Hepatocyte (in vitro differentiated cells): ENCODE results near the gene GTPBP8. TPM values are rescaled to one million over a fixed set of nuclear protein-coding genes. Genes with fewer than 3 reads are reported as not detected.

ENCODE experiments used
- DNase-seq: peaks from one replicate; pipeline ENCODE4 v3.0.0-alpha.2; 2016; ENCODE audit warnings: low spot score
- H2AFZ ChIP-seq: fragments of 200-600 bp; sonication (generic); 2 replicates; pipeline ENCODE4 v1.6.0; 2016; ENCODE audit warnings: antibody characterized with exemption, mild to moderate bottlenecking
- H3K27ac ChIP-seq: fragments of 200-600 bp; sonication (generic); 2 replicates; pipeline ENCODE4 v1.5.1; 2016; ENCODE audit warnings: mild to moderate bottlenecking
- H3K27me3 ChIP-seq: fragments of 200-600 bp; sonication (generic); 2 replicates; pipeline ENCODE4 v1.6.1; 2016
- H3K36me3 ChIP-seq: fragments of 200-600 bp; sonication (generic); replicated peaks from 2 replicates; pipeline ENCODE4 v1.5.1; 2016; ENCODE audit warnings: low read depth; ENCODE audit not compliant: insufficient read depth
- H3K4me1 ChIP-seq: fragments of 200-600 bp; sonication (generic); 2 replicates; pipeline ENCODE4 v1.5.1; 2016; ENCODE audit warnings: mild to moderate bottlenecking, moderate library complexity; ENCODE audit not compliant: insufficient read depth
- H3K4me2 ChIP-seq: fragments of 200-600 bp; sonication (generic); 2 replicates; pipeline ENCODE4 v1.6.0; 2016
- H3K4me3 ChIP-seq: fragments of 200-600 bp; sonication (generic); 2 replicates; pipeline ENCODE4 v1.5.1; 2016; ENCODE audit warnings: mild to moderate bottlenecking
- H3K79me2 ChIP-seq: fragments of 200-600 bp; sonication (generic); 2 replicates; pipeline ENCODE4 v1.6.0; 2017; ENCODE audit warnings: mild to moderate bottlenecking
- H3K9me2 ChIP-seq: fragments of 200-600 bp; sonication (generic); replicated peaks from 2 replicates; pipeline ENCODE4 v1.6.0; 2017; ENCODE audit warnings: mild to moderate bottlenecking; ENCODE audit not compliant: insufficient read depth
- H3K9me3 ChIP-seq: fragments of 200-600 bp; sonication (generic); 2 replicates; pipeline ENCODE4 v1.5.1; 2016; ENCODE audit warnings: low read depth, mild to moderate bottlenecking
- H4K20me1 ChIP-seq: fragments of 200-600 bp; sonication (generic); 2 replicates; pipeline ENCODE4 v1.6.0; 2016; ENCODE audit warnings: mild to moderate bottlenecking; ENCODE audit not compliant: insufficient read depth, poor library complexity, severe bottlenecking
- EZH2 ChIP-seq: fragments of 200-600 bp; sonication (generic); IDR thresholded peaks from 2 replicates; pipeline ENCODE4 v1.6.1; 2016; ENCODE audit warnings: antibody characterized with exemption, mild to moderate bottlenecking, borderline replicate concordance
- EZH2phosphoT487 ChIP-seq: fragments of 200-600 bp; sonication (generic); IDR thresholded peaks from one replicate; pipeline ENCODE4 v1.6.1; 2018; ENCODE audit warnings: antibody characterized with exemption, mild to moderate bottlenecking, low read depth, moderate library complexity; ENCODE audit not compliant: unreplicated experiment, severe bottlenecking
- WGBS: methylation state at CpG from one replicate; pipeline ENCODE4 v1.1.6; 2016; ENCODE audit warnings: low lambda C conversion rate; ENCODE audit errors: missing lambda C conversion rate; 5-methylcytosine and 5-hydroxymethylcytosine counted together
- polyA plus RNA-seq: library from polyadenylated mRNA; unstranded; fragments of >200 nt; fragmentation: Nextera tagmentation; extraction: Ambion mirVana; gene quantifications from 2 replicates; pipeline ENCODE4 v1.2.1, GENCODE V29; 2016
- total RNA-seq: library from RNA; depleted of rRNA; stranded (reverse); fragments of >200 nt; gene quantifications from 2 replicates; pipeline ENCODE4 v1.2.3, GENCODE V29; 2014
- TF ChIP-seq, protein P1 (sequence below): fragments of 200-600 bp; sonication (generic); IDR thresholded peaks from 2 replicates; pipeline ENCODE4 v1.5.1; 2016; ENCODE audit warnings: antibody characterized with exemption, mild to moderate bottlenecking; ENCODE audit not compliant: poor library complexity

The GTPBP8 gene
- total and polyA plus RNA-seq, 2 experiments from 2014 or later = 11.8 to 19.1 TPM

DNA sequence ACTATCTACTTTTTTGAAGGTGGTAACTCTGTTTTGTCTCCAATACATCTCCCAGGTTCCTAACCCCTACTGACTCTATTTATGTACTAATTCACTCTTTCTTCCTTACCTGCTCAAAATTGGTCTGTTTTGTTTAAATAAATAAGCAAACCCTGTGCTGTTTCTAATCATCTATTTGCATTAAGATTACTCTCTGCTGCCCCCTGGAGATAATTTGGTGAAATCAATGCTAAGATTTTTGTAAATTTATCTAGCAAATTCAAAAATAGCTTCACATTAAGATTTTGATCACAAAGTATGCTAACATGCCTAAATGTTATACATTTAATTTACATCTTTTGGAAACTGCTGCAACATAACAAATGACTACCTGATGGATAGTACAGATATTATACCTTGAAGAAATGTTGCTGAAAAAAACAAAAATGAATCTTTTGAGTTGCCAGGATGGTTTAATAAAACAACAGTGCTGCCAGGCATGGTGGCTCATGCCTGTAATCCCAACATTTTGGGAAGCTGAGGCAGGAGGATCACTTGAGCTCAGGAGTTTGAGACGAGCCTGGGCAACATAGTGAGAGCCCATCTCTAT, 11.4 kb upstream of the GTPBP8 start:
- H3K9me2 ChIP-seq = no peaks in the 10 kb centered on the region
- H3K4me3 ChIP-seq = no peak overlapping the region
- TF ChIP-seq EZH2phosphoT487 (no peak), EZH2 (no peak)
- TF ChIP-seq, protein P1, sequence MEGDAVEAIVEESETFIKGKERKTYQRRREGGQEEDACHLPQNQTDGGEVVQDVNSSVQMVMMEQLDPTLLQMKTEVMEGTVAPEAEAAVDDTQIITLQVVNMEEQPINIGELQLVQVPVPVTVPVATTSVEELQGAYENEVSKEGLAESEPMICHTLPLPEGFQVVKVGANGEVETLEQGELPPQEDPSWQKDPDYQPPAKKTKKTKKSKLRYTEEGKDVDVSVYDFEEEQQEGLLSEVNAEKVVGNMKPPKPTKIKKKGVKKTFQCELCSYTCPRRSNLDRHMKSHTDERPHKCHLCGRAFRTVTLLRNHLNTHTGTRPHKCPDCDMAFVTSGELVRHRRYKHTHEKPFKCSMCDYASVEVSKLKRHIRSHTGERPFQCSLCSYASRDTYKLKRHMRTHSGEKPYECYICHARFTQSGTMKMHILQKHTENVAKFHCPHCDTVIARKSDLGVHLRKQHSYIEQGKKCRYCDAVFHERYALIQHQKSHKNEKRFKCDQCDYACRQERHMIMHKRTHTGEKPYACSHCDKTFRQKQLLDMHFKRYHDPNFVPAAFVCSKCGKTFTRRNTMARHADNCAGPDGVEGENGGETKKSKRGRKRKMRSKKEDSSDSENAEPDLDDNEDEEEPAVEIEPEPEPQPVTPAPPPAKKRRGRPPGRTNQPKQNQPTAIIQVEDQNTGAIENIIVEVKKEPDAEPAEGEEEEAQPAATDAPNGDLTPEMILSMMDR = peak; percentile 70
- peak; percentile 57 for DNase-seq
- H3K79me2 ChIP-seq = no peaks in the 10 kb centered on the region
- H3K27me3 ChIP-seq = no peaks in the 10 kb centered on the region
- H2AFZ ChIP-seq = no peak overlapping the region
- WGBS = 92% methylated on average over 1 of the region's 1 CpG
- H3K9me3 ChIP-seq = no peaks in the 10 kb centered on the region
- no peaks in the 10 kb centered on the region for H3K36me3 ChIP-seq
- no peak overlapping the region for H3K4me2 ChIP-seq
- no peaks in the 10 kb centered on the region for H3K4me1 ChIP-seq
- H3K27ac ChIP-seq = no peak overlapping the region
- H4K20me1 ChIP-seq = no peaks in the 10 kb centered on the region

DNA sequence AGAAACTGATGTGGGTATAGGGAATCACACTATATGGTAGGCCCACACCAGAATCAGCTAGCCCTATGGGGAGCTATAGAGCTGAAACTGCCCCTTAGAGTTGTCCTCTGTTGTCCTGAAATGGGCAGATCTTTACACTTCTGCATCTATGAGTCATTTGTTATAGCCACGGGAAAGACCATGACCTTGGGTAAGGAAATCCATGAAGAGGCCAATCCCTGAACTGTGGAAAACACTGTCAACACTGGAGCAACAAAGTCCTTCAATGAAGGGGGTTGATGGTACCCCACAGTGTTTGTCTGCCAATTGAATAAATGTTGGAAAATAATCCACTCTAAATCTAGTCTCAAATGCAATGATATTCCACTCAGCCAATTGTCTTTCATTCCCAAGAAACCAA, 10.7 kb upstream of the GTPBP8 start:
- no peaks in the 10 kb centered on the region for H3K9me2 ChIP-seq
- H3K4me2 ChIP-seq = no peak overlapping the region
- H3K36me3 ChIP-seq = no peaks in the 10 kb centered on the region
- DNase-seq = no peak
- H3K9me3 ChIP-seq = no peaks in the 10 kb centered on the region
- H3K4me3 ChIP-seq = no peak overlapping the region
- WGBS = 32% methylated on average over 1 of the region's 1 CpG
- no peak overlapping the region for H2AFZ ChIP-seq
- TF ChIP-seq, protein P1 = no peak
- no peak for TF ChIP-seq EZH2phosphoT487
- no peak for TF ChIP-seq EZH2
- H4K20me1 ChIP-seq = no peaks in the 10 kb centered on the region
- H3K27ac ChIP-seq = no peak overlapping the region
- H3K27me3 ChIP-seq = no peaks in the 10 kb centered on the region
- no peaks in the 10 kb centered on the region for H3K79me2 ChIP-seq
- no peaks in the 10 kb centered on the region for H3K4me1 ChIP-seq

DNA sequence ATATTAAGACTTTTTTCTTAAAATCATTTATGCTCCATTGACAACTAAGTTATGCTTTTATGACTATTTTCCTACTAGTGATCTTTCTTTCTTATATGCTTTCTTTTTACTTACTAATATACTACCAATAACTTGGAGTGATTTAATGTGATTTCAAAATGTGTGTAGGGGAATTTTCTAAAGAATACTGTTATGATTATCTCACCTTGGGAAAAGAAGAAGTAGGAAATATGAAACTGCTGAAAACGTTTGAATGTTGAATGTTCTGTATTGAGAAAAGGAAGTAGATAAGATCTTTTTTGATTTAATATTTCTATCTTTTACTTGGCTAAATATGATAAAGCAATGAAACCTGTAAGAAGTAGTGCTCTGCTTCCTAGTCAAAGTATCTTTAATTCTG, 8.1 kb upstream of the GTPBP8 start:
- H3K9me2 ChIP-seq = no peaks in the 10 kb centered on the region
- H3K27ac ChIP-seq = no peak overlapping the region
- H3K79me2 ChIP-seq = no peaks in the 10 kb centered on the region
- H3K27me3 ChIP-seq = no peaks in the 10 kb centered on the region
- H3K36me3 ChIP-seq = no peaks in the 10 kb centered on the region
- no peak overlapping the region for H3K4me2 ChIP-seq
- no peak overlapping the region for H3K4me3 ChIP-seq
- peaks cover 4% of the 10 kb centered on the region for H3K4me1 ChIP-seq
- no peak for DNase-seq
- no peaks in the 10 kb centered on the region for H3K9me3 ChIP-seq
- H2AFZ ChIP-seq = no peak overlapping the region
- 55% methylated on average over 1 of the region's 1 CpG for WGBS
- H4K20me1 ChIP-seq = no peaks in the 10 kb centered on the region
- TF ChIP-seq, protein P1 = no peak
- TF ChIP-seq EZH2phosphoT487 (no peak), EZH2 (no peak)

- Histone ChIP-seq H3K4me3 (no peak overlapping the region), H3K36me3 (no peaks in the 10 kb centered on the region), H3K4me1 (peaks cover 4% of the 10 kb centered on the region), H3K9me2 (no peaks in the 10 kb centered on the region), H3K4me2 (no peak overlapping the region), H3K27me3 (no peaks in the 10 kb centered on the region), H4K20me1 (no peaks in the 10 kb centered on the region), H3K9me3 (no peaks in the 10 kb centered on the region), H3K79me2 (no peaks in the 10 kb centered on the region), H3K27ac (peak overlapping the region; percentile 60), H2AFZ (no peak overlapping the region)
- WGBS = 80% methylated on average over 2 of the region's 2 CpGs
- no peak for TF ChIP-seq EZH2
- TF ChIP-seq, protein P1 = no peak
- TF ChIP-seq EZH2phosphoT487 = no peak
- peak; percentile 61 for DNase-seq
Measured at GRCh38 chr3:112984485-112984884, 6.3 kb upstream of the GTPBP8 start.
